GM06990 (cell line): ENCODE measurements around the gene STARD9.
"Not testable (repeated sequence)": the region's sequence is repeated elsewhere in the genome, so short reads cannot be mapped to it uniquely, and the experiment has no call there.

Experiments
- DNase-seq: peaks from one replicate; pipeline ENCODE4 v3.0.0-alpha.2; 2011; ENCODE audit not compliant: insufficient read length; ENCODE audit errors: extremely low read depth
- H3K27me3 ChIP-seq: replicated peaks from 2 replicates; pipeline ENCODE4 v1.6.0; 2011; ENCODE audit warnings: low read length; ENCODE audit not compliant: control insufficient read depth, insufficient read depth
- H3K36me3 ChIP-seq: 2 replicates; pipeline ENCODE4 v1.5.1; 2011; ENCODE audit warnings: low read length; ENCODE audit not compliant: control insufficient read depth, insufficient read depth
- H3K4me3 ChIP-seq: replicated peaks from 2 replicates; pipeline ENCODE4 v1.5.1; 2011; ENCODE audit warnings: low read depth, mild to moderate bottlenecking, control low read depth, low read length
- TF ChIP-seq, protein P1 (sequence below): IDR thresholded peaks from 2 replicates; pipeline ENCODE4 v1.5.1; 2011; ENCODE audit warnings: low read length, control low read depth, mild to moderate bottlenecking, inconsistent platforms; ENCODE audit not compliant: insufficient read depth, poor library complexity, severe bottlenecking

STARD9 gene

GRCh38 chr15:42593143-42593542, 17.7 kb downstream of the STARD9 start:
- DNase-seq, result no peak
- peaks cover 1% of the 10 kb centered on the region; the same call in 1 of the 2 replicates for H3K36me3 ChIP-seq
- H3K27me3 ChIP-seq, result no peaks in the 10 kb centered on the region
- TF ChIP-seq, protein P1, sequence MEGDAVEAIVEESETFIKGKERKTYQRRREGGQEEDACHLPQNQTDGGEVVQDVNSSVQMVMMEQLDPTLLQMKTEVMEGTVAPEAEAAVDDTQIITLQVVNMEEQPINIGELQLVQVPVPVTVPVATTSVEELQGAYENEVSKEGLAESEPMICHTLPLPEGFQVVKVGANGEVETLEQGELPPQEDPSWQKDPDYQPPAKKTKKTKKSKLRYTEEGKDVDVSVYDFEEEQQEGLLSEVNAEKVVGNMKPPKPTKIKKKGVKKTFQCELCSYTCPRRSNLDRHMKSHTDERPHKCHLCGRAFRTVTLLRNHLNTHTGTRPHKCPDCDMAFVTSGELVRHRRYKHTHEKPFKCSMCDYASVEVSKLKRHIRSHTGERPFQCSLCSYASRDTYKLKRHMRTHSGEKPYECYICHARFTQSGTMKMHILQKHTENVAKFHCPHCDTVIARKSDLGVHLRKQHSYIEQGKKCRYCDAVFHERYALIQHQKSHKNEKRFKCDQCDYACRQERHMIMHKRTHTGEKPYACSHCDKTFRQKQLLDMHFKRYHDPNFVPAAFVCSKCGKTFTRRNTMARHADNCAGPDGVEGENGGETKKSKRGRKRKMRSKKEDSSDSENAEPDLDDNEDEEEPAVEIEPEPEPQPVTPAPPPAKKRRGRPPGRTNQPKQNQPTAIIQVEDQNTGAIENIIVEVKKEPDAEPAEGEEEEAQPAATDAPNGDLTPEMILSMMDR, result no peak
- no peak overlapping the region for H3K4me3 ChIP-seq

DNA sequence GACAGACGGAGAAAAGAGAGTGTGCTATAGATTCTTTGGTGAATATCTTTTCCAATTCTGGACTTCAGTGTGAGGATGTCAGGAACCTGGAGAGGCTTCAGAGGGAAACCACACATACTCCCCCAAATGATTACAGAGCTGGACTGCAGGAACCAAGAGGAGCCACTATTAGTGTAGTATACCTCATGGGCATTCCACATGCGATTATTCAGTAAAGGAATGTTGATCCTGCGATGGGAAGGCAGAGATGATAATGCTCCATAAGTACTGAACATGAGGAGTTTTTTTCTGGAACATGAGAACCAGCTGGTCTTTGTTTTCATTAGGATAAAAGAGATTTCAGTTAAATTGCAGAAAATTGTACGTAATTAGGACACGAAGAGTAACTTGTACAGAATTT, 18.7 kb downstream of the STARD9 start:
- no peak for DNase-seq

DNA sequence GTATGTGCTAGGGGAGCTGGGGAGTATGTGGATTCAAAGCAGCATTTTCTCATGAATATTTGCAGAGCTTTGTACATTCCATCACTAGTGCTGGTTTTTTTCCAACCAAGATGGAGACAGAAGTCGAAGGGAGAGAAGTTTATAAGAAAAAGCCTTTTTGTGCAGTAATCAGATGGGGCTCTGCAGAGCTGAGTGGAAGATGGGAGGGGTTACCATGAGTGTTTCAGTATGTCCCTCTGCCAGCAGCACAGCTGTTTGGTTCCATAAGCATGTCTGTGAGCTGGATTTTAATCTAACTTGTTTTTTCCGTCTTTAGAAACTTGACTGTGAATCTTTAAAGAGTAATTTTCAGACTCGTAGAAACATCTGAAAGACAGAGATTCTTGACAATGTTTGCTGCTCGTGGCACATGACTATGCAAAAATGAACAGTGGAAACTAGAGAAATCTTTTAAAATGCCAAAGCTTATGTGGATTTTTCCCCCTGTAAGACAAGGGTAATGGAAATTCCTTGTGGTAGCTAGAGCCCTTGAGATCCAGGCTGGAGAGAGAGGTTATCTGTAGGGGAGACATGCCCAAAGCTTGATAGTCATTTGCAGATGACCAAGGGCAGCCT, 20.3 kb downstream of the STARD9 start:
- no peak for DNase-seq
- TF ChIP-seq, protein P1, result no peak
- no peaks in the 10 kb centered on the region; the same call in 1 of the 2 replicates for H3K36me3 ChIP-seq
- H3K27me3 ChIP-seq, result no peaks in the 10 kb centered on the region
- H3K4me3 ChIP-seq, result no peak overlapping the region

More for the DNA sequence above, 18.7 kb downstream of the STARD9 start:
- H3K4me3 ChIP-seq, result no peak overlapping the region
- TF ChIP-seq, protein P1, result no peak
- H3K27me3 ChIP-seq, result no peaks in the 10 kb centered on the region
- H3K36me3 ChIP-seq, result peaks cover 1% of the 10 kb centered on the region; the same call in 1 of the 2 replicates

DNA sequence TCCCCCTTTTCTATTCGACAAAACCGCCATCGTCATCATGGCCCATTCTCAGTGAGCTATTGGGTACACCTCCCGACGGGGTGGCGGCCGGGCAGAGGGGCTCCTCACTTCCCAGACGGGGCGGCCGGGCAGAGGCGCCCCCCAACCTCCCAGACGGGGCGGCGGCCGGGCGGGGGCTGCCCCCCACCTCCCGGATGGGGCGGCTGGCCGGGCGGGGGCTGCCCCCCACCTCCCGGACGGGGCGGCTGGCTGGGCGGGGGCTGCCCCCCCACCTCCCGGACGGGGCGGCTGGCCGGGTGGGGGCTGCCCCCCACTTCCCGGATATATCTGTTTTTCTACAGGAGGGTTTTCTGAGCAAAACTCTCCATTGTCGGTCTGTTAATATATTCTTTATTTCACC, 25.9 kb downstream of the STARD9 start:
- H3K4me3 ChIP-seq, DNase-seq, H3K27me3 ChIP-seq, H3K36me3 ChIP-seq: not testable (repeated sequence)

- Histone ChIP-seq H3K4me3 (no peak overlapping the region), H3K36me3 (no peaks in the 10 kb centered on the region; the same call in 1 of the 2 replicates), H3K27me3 (no peaks in the 10 kb centered on the region)
- no peak for DNase-seq
- TF ChIP-seq, protein P1, result no peak
Measured at GRCh38 chr15:42602501-42602900, 27.1 kb downstream of the STARD9 start.

GRCh38 chr15:42603978-42604377, 28.6 kb downstream of the STARD9 start:
- H3K36me3 ChIP-seq, result no peaks in the 10 kb centered on the region; the same call in 1 of the 2 replicates
- TF ChIP-seq, protein P1, result no peak
- no peak for DNase-seq

More at GRCh38 chr15:42603978-42604377, 28.6 kb downstream of the STARD9 start:
- no peak overlapping the region for H3K4me3 ChIP-seq
- no peaks in the 10 kb centered on the region for H3K27me3 ChIP-seq
